ENCODE results near the gene DNAJC10. TPM values are rescaled to one million over a fixed set of nuclear protein-coding genes. Genes with fewer than 3 reads are reported as not detected.

The DNAJC10 gene
- polyA plus RNA-seq, 3 donors, result 25.2 to 102 (median 79.4) TPM

DNA sequence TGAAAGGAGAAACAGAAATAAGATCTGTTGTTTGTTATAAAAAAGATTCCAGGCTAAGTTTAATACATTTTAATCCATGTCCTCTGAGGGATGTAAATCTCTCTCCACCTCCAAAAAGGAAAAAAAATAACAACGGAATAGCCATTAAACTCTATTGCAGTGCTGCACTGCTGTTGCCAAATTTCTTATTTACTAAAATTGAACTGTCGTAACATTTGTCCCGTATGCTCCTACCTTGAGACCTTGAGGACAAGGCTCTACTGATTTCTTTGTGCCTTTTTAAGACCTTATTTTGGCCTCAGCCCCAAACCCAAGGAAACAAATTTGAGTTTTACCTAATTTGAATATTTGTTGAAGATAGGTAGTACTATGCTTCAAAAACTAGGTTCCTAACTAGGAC is 94.0 kb downstream of the DNAJC10 start:
- H3K4me3 Mint-ChIP-seq, result no peak overlapping the region
- H3K36me3 ChIP-seq (replicated peaks in 1 of 2; ENCODE audit: control insufficient read depth in 1 of 2, insufficient read depth in 2 of 2, low read length in 2 of 2), result no peaks in the 10 kb centered on the region
- H3K4me2 ChIP-seq (replicated peaks; ENCODE audit: extremely low read depth, low read length, poor library complexity, severe bottlenecking), result no peak overlapping the region
- no peak for DNase-seq
- no peaks in the 10 kb centered on the region for H3K4me1 Mint-ChIP-seq
- no peaks in the 10 kb centered on the region for H3K9me3 ChIP-seq (replicated peaks in 1 of 2; ENCODE audit: control insufficient read depth in 1 of 2, insufficient read depth in 1 of 2, low read length in 2 of 2)
- WGBS (ENCODE audit: insufficient coverage), result no CpG with 5 or more reads among the region's 3 CpGs
- H3K27ac ChIP-seq (ENCODE audit: low read depth in 1 of 2, low read length in 2 of 2), result no peak overlapping the region
- H3K27me3 ChIP-seq (ENCODE audit: control insufficient read depth in 2 of 2, insufficient read depth in 2 of 2, low read length in 2 of 2), result no peaks in the 10 kb centered on the region
- H3K79me2 ChIP-seq (ENCODE audit: insufficient read depth, low read length), result no peaks in the 10 kb centered on the region
- H3K27ac Mint-ChIP-seq, result no peak overlapping the region
- H2AFZ ChIP-seq (ENCODE audit: insufficient read depth, low read depth, low read length, poor library complexity, severe bottlenecking), result no peak overlapping the region
- H3K36me3 Mint-ChIP-seq, result no peaks in the 10 kb centered on the region
- H3K9me3 Mint-ChIP-seq, result peaks cover 0 to 5% (median 0%) of the 10 kb centered on the region in 7 donors
- H3K27me3 Mint-ChIP-seq (ENCODE audit: low read depth in 3 of 3), result peaks cover 1 to 8% (median 7%) of the 10 kb centered on the region in 3 donors
- no peak overlapping the region for H3K4me3 ChIP-seq (replicated peaks in 1 of 3; ENCODE audit: low read depth in 2 of 3, low read length in 3 of 3)
- no peaks in the 10 kb centered on the region for H3K4me1 ChIP-seq (ENCODE audit: control insufficient read depth in 1 of 2, insufficient read depth in 2 of 2, low read length in 2 of 2)
- H4K20me1 ChIP-seq (ENCODE audit: insufficient read depth, low read length), result no peaks in the 10 kb centered on the region
- intact Hi-C loops (cut with micrococcal nuclease), result no loop called here
- no peak overlapping the region for H3K9ac ChIP-seq (ENCODE audit: insufficient read depth, low read length, poor library complexity, severe bottlenecking)
- TF ChIP-seq, protein P1, sequence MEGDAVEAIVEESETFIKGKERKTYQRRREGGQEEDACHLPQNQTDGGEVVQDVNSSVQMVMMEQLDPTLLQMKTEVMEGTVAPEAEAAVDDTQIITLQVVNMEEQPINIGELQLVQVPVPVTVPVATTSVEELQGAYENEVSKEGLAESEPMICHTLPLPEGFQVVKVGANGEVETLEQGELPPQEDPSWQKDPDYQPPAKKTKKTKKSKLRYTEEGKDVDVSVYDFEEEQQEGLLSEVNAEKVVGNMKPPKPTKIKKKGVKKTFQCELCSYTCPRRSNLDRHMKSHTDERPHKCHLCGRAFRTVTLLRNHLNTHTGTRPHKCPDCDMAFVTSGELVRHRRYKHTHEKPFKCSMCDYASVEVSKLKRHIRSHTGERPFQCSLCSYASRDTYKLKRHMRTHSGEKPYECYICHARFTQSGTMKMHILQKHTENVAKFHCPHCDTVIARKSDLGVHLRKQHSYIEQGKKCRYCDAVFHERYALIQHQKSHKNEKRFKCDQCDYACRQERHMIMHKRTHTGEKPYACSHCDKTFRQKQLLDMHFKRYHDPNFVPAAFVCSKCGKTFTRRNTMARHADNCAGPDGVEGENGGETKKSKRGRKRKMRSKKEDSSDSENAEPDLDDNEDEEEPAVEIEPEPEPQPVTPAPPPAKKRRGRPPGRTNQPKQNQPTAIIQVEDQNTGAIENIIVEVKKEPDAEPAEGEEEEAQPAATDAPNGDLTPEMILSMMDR (IDR thresholded peaks at IDR 0.05), result no peak

DNA sequence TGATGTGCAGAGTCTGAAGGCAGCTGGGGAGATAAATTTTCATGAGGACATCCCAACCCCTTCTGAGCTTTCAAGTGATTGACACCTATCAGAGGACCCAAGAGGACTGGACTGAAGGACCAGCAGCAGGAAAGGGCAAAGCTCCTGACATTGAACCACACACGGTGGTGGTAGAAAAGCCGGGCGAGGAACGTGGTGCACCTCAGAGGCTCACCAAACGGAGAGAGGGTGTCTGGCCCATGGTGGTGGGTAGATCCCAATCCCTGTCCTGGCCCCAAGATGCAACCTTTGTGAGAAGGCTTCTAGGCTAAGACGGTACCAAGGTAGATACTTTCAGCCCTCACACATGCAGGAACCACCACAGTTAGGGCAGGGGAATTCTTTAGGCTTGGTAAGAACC is 98.3 kb downstream of the DNAJC10 start:
- WGBS (ENCODE audit: insufficient coverage), result 96% methylated on average over 4 of the region's 6 CpGs
- H3K36me3 Mint-ChIP-seq, result no peaks in the 10 kb centered on the region

More for the DNA sequence above, 98.3 kb downstream of the DNAJC10 start:
- no peak for DNase-seq
- H3K4me3 Mint-ChIP-seq, result no peak overlapping the region
- peaks cover 0 to 8% (median 8%) of the 10 kb centered on the region in 3 donors for H3K27me3 Mint-ChIP-seq (ENCODE audit: low read depth in 3 of 3)
- TF ChIP-seq, protein P1 (IDR thresholded peaks at IDR 0.05), result no peak
- no peak overlapping the region for H3K27ac ChIP-seq (ENCODE audit: low read depth in 1 of 2, low read length in 2 of 2)
- intact Hi-C loops (cut with micrococcal nuclease), result no loop called here
- H3K4me1 Mint-ChIP-seq, result no peaks in the 10 kb centered on the region
- no peaks in the 10 kb centered on the region for H3K79me2 ChIP-seq (ENCODE audit: insufficient read depth, low read length)
- H4K20me1 ChIP-seq (ENCODE audit: insufficient read depth, low read length), result no peaks in the 10 kb centered on the region
- no peaks in the 10 kb centered on the region for H3K4me1 ChIP-seq (ENCODE audit: control insufficient read depth in 1 of 2, insufficient read depth in 2 of 2, low read length in 2 of 2)
- H3K9me3 ChIP-seq (replicated peaks in 1 of 2; ENCODE audit: control insufficient read depth in 1 of 2, insufficient read depth in 1 of 2, low read length in 2 of 2), result no peaks in the 10 kb centered on the region
- no peak overlapping the region for H3K9ac ChIP-seq (ENCODE audit: insufficient read depth, low read length, poor library complexity, severe bottlenecking)
- H2AFZ ChIP-seq (ENCODE audit: insufficient read depth, low read depth, low read length, poor library complexity, severe bottlenecking), result no peak overlapping the region
- H3K4me2 ChIP-seq (replicated peaks; ENCODE audit: extremely low read depth, low read length, poor library complexity, severe bottlenecking), result no peak overlapping the region
- H3K9me3 Mint-ChIP-seq, result peaks cover 0 to 4% (median 0%) of the 10 kb centered on the region in 7 donors
- no peak overlapping the region for H3K27ac Mint-ChIP-seq
- no peak overlapping the region for H3K4me3 ChIP-seq (replicated peaks in 1 of 3; ENCODE audit: low read depth in 2 of 3, low read length in 3 of 3)
- H3K27me3 ChIP-seq (ENCODE audit: control insufficient read depth in 2 of 2, insufficient read depth in 2 of 2, low read length in 2 of 2), result no peaks in the 10 kb centered on the region
- no peaks in the 10 kb centered on the region for H3K36me3 ChIP-seq (replicated peaks in 1 of 2; ENCODE audit: control insufficient read depth in 1 of 2, insufficient read depth in 2 of 2, low read length in 2 of 2)

Measured in CD14-positive monocyte (primary cell).